T-helper 1 cell treated with Interleukin-12 subunit alpha and Interleukin-12 subunit beta and Interleukin-4 antibody, amounts not matched to agents 30 ng/mL and 1 ng/mL, for 36 hours (primary cell): ENCODE measurements around the gene TMBIM6. TPM values are rescaled to one million over a fixed set of nuclear protein-coding genes. Genes with fewer than 3 reads are reported as not detected.
"Not testable (repeated sequence)": the region's sequence is repeated elsewhere in the genome, so short reads cannot be mapped to it uniquely, and the experiment has no call there.

ENCODE experiments used
- intact Hi-C: fragments of 100-400 bp; cut with micrococcal nuclease; formaldehyde crosslinking; loops from one replicate; pipeline ENCODE4 v1.15.1; 2024
- total RNA-seq: library from RNA; stranded (reverse); gene quantifications from 2 replicates; pipeline ENCODE4 v1.2.3, GENCODE V29; 2022

Gene TMBIM6
- 469 and 485 TPM in 2 replicates for total RNA-seq

GRCh38 chr12:49740930-49741881 is at the start of gene TMBIM6:
TMBIM6 (plus strand) TSS chr12:49741557; CDS start chr12:49752494, 10,937 bp downstream.
- intact Hi-C loops = loop anchor here (1.0 to 10.0 kb wide), 23 partner anchors 9 to 1026 kb away; partner anchors contain the start of genes ATF1, BCDIN3D, CCNT1 and CERS5

- intact Hi-C loops = no loop called here
These were observed 48.5 kb upstream of the TMBIM6 start for GRCh38 chr12:49692851-49693250.

- intact Hi-C loops = no loop called here
These were observed 47.4 kb upstream of the TMBIM6 start for GRCh38 chr12:49693931-49694444.

- intact Hi-C loops = no loop called here
These were observed 44.6 kb upstream of the TMBIM6 start for GRCh38 chr12:49696723-49697122.

GRCh38 chr12:49697808-49698207 is 43.5 kb upstream of the TMBIM6 start:
- intact Hi-C loops = no loop called here

- intact Hi-C loops = loop anchor here (1.0 kb wide), 1 partner anchor 28 kb away; no protein-coding TSS in a partner anchor
These were observed 42.5 kb upstream of the TMBIM6 start for GRCh38 chr12:49698619-49699545.

- intact Hi-C loops = no loop called here
These were observed 39.3 kb upstream of the TMBIM6 start for GRCh38 chr12:49702009-49702408.

- intact Hi-C loops = no loop called here
These were observed 38.6 kb upstream of the TMBIM6 start for GRCh38 chr12:49702676-49703215.

GRCh38 chr12:49703647-49704137 is 37.7 kb upstream of the TMBIM6 start:
- intact Hi-C loops = no loop called here

- intact Hi-C loops = loop anchor here (2.0 kb wide), 2 partner anchors 167 to 337 kb away; partner anchors contain the start of gene KCNH3
These were observed 35.8 kb upstream of the TMBIM6 start for GRCh38 chr12:49705479-49706134.

GRCh38 chr12:49706351-49707127 is 34.8 kb upstream of the TMBIM6 start:
- intact Hi-C loops = loop anchor here (1.0 to 2.0 kb wide), 12 partner anchors 35 to 338 kb away; partner anchors contain the start of genes KCNH3, MCRS1, NCKAP5L and PRPF40B

GRCh38 chr12:49707128-49707811 is 34.1 kb upstream of the TMBIM6 start, which contains the start of gene FMNL3:
FMNL3 (minus strand) TSS chr12:49707405; CDS start chr12:49707180, 225 bp downstream.
- intact Hi-C loops = loop anchor here (1.0 to 2.0 kb wide), 12 partner anchors 34 to 338 kb away; partner anchors contain the start of genes KCNH3, MCRS1, NCKAP5L and PRPF40B

- intact Hi-C loops = loop anchor here (1.0 to 2.0 kb wide), 12 partner anchors 34 to 339 kb away; partner anchors contain the start of genes KCNH3, MCRS1, NCKAP5L and PRPF40B
These were observed 33.6 kb upstream of the TMBIM6 start for GRCh38 chr12:49707812-49708147.

- intact Hi-C loops = no loop called here
These were observed 32.5 kb upstream of the TMBIM6 start for GRCh38 chr12:49708851-49709250.

GRCh38 chr12:49713952-49714351 is 27.4 kb upstream of the TMBIM6 start:
- intact Hi-C loops = not testable (repeated sequence)

GRCh38 chr12:49716553-49716952 is 24.8 kb upstream of the TMBIM6 start:
- intact Hi-C loops = no loop called here

GRCh38 chr12:49717800-49718199 is 23.6 kb upstream of the TMBIM6 start:
- intact Hi-C loops = not testable (repeated sequence)

- intact Hi-C loops = no loop called here
These were observed 21.1 kb upstream of the TMBIM6 start for GRCh38 chr12:49720214-49720613.
